Smooth muscle cell (in vitro differentiated cells): Measurements from ENCODE around the gene TSGA10. TPM values are rescaled to one million over a fixed set of nuclear protein-coding genes. Genes with fewer than 3 reads are reported as not detected.

ENCODE experiments used
- DNase-seq: peaks from one replicate; lab custom pipeline; 2025; ENCODE audit not compliant: unreplicated experiment; lab: John Stamatoyannopoulos, UW
- H2AFZ ChIP-seq: fragments of 200-600 bp; sonication (generic); 2 replicates; pipeline ENCODE4 v1.6.0; 2016; ENCODE audit warnings: antibody characterized with exemption, low read depth, mild to moderate bottlenecking
- H3F3A ChIP-seq: fragments of 200-600 bp; sonication (generic); 2 replicates; pipeline ENCODE4 v1.6.0; 2017; ENCODE audit warnings: antibody characterized with exemption, low read depth
- H3K27ac ChIP-seq: fragments of 200-600 bp; sonication (generic); 2 replicates; pipeline ENCODE4 v1.5.1; 2016; ENCODE audit warnings: low read depth, mild to moderate bottlenecking
- H3K27me3 ChIP-seq: fragments of 200-600 bp; sonication (generic); 2 replicates; pipeline ENCODE4 v1.6.1; 2016; ENCODE audit warnings: low read depth, mild to moderate bottlenecking
- H3K36me3 ChIP-seq: fragments of 200-600 bp; sonication (generic); 2 replicates; pipeline ENCODE4 v1.5.1; 2016; ENCODE audit warnings: low read depth
- H3K4me1 ChIP-seq: fragments of 200-600 bp; sonication (generic); 2 replicates; pipeline ENCODE4 v1.5.1; 2016; ENCODE audit warnings: low read depth
- H3K4me2 ChIP-seq: fragments of 200-600 bp; sonication (generic); 2 replicates; pipeline ENCODE4 v1.6.0; 2016; ENCODE audit warnings: mild to moderate bottlenecking
- H3K4me3 ChIP-seq: fragments of 200-600 bp; sonication (generic); 2 replicates; pipeline ENCODE4 v1.5.1; 2016; ENCODE audit warnings: mild to moderate bottlenecking
- H3K79me2 ChIP-seq: fragments of 200-600 bp; sonication (generic); 2 replicates; pipeline ENCODE4 v1.6.0; 2016; ENCODE audit warnings: low read depth, mild to moderate bottlenecking
- H3K9ac ChIP-seq: fragments of 200-600 bp; sonication (generic); 2 replicates; pipeline ENCODE4 v1.6.0; 2016; ENCODE audit warnings: low read depth
- H3K9me3 ChIP-seq: fragments of 200-600 bp; sonication (generic); replicated peaks from 2 replicates; pipeline ENCODE4 v1.5.1; 2016; ENCODE audit warnings: low read depth
- H4K20me1 ChIP-seq: fragments of 200-600 bp; sonication (generic); 2 replicates; pipeline ENCODE4 v1.6.0; 2016; ENCODE audit warnings: low read depth
- WGBS: methylation state at CpG from one replicate; pipeline ENCODE4 v1.1.7; 2016; ENCODE audit warnings: low lambda C conversion rate; 5-methylcytosine and 5-hydroxymethylcytosine counted together
- polyA plus RNA-seq: library from polyadenylated mRNA; unstranded; fragments of >200 nt; fragmentation: Nextera tagmentation; extraction: Ambion mirVana; gene quantifications from 2 replicates; pipeline ENCODE4 v1.2.1, GENCODE V29; 2016
- total RNA-seq: library from RNA; depleted of rRNA; stranded (reverse); fragments of >200 nt; gene quantifications from 2 replicates; pipeline ENCODE4 v1.2.3, GENCODE V29; 2014
- TF ChIP-seq, protein P1 (sequence below): fragments of 200-600 bp; sonication (generic); IDR thresholded peaks from 2 replicates; pipeline ENCODE4 v1.5.1; 2017; ENCODE audit warnings: borderline replicate concordance, mild to moderate bottlenecking, antibody characterized with exemption; ENCODE audit not compliant: insufficient read depth, poor library complexity, severe bottlenecking

The TSGA10 gene
- total and polyA plus RNA-seq, 2 experiments from 2014 or later = 3.4 to 30.4 TPM

DNA sequence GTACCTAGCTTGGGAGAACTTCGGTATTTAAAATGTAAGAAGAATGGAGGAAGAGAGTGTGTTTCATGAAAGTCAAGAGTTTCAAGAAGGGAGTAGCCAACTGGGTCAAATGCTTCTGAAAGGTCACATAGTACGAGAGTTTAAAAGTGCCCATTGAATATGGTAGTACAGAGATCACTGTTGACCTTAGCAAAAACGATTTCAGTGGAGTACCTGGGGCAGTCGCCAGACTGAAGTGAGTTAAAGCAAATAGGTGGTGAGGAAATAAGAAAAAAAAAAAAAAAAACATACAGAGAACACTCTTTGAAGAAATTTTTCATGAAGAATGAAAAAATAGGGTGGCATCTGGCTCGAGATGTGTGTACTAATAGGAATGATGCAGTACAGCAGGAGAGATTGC, 11.5 kb upstream of the TSGA10 start:
- H2AFZ ChIP-seq = no peak overlapping the region
- DNase-seq = no peak
- no peaks in the 10 kb centered on the region for H4K20me1 ChIP-seq
- H3K27me3 ChIP-seq = no peaks in the 10 kb centered on the region
- TF ChIP-seq, protein P1, sequence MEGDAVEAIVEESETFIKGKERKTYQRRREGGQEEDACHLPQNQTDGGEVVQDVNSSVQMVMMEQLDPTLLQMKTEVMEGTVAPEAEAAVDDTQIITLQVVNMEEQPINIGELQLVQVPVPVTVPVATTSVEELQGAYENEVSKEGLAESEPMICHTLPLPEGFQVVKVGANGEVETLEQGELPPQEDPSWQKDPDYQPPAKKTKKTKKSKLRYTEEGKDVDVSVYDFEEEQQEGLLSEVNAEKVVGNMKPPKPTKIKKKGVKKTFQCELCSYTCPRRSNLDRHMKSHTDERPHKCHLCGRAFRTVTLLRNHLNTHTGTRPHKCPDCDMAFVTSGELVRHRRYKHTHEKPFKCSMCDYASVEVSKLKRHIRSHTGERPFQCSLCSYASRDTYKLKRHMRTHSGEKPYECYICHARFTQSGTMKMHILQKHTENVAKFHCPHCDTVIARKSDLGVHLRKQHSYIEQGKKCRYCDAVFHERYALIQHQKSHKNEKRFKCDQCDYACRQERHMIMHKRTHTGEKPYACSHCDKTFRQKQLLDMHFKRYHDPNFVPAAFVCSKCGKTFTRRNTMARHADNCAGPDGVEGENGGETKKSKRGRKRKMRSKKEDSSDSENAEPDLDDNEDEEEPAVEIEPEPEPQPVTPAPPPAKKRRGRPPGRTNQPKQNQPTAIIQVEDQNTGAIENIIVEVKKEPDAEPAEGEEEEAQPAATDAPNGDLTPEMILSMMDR = no peak
- no peaks in the 10 kb centered on the region for H3K79me2 ChIP-seq
- H3F3A ChIP-seq = no peaks in the 10 kb centered on the region
- no peak overlapping the region for H3K4me2 ChIP-seq
- WGBS = 98% methylated on average over 5 of the region's 5 CpGs
- H3K4me3 ChIP-seq = no peak overlapping the region
- no peaks in the 10 kb centered on the region for H3K4me1 ChIP-seq
- no peak overlapping the region for H3K27ac ChIP-seq
- no peaks in the 10 kb centered on the region for H3K9me3 ChIP-seq
- H3K9ac ChIP-seq = no peak overlapping the region
- H3K36me3 ChIP-seq = peaks cover 14% of the 10 kb centered on the region

DNA sequence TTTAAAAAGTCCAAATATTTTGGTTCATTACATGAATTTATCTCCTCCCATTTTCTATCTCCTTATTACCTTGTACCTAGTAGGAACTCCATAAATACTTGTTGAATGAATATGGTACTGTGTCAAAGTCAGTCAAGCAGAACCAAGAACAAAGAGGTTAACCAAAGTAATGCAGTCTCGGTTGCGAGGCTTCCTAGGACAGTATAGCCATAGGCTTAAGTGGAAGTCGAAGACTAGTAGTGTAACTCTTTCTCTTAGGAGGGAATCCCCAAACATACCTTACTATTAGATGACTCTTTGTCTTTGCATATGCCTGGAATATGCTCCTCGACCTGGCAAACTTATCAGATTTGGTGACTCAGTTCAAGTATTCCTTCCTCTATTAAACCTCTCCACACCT, 4.9 kb upstream of the TSGA10 start:
- H4K20me1 ChIP-seq = no peaks in the 10 kb centered on the region
- TF ChIP-seq, protein P1 = no peak
- H3K4me3 ChIP-seq = no peak overlapping the region
- H3K4me1 ChIP-seq = peaks cover 5% of the 10 kb centered on the region
- no peak overlapping the region for H3K4me2 ChIP-seq
- WGBS = 87% methylated on average over 4 of the region's 4 CpGs
- no peaks in the 10 kb centered on the region for H3K27me3 ChIP-seq
- H3K36me3 ChIP-seq = no peaks in the 10 kb centered on the region
- H3F3A ChIP-seq = no peaks in the 10 kb centered on the region
- no peak overlapping the region for H3K27ac ChIP-seq
- no peak for DNase-seq
- H3K79me2 ChIP-seq = no peaks in the 10 kb centered on the region
- no peak overlapping the region for H3K9ac ChIP-seq
- H3K9me3 ChIP-seq = no peaks in the 10 kb centered on the region
- no peak overlapping the region for H2AFZ ChIP-seq

DNA sequence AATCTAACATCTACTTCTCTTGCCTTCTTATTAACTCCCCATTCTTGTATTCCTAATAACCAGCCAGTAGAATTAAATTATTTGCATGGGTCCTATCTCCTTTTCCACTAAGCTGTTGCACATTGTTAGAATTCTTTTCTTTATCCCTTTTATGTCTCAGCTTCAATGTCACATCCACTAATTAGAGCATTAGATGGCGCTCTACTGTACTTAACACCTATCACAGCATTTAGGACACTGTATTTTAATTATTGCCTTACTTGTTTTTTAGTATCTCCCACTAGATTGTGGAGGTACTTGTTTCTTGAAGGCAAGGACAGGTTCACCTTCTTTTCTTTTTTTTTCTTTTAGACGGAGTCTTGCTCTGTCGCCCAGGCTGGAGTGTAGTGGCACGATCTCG, 3.9 kb upstream of the TSGA10 start:
- H3K9me3 ChIP-seq = no peaks in the 10 kb centered on the region
- no peak overlapping the region for H2AFZ ChIP-seq
- H3K4me1 ChIP-seq = peaks cover 10% of the 10 kb centered on the region
- no peak overlapping the region for H3K4me3 ChIP-seq
- no peak overlapping the region for H3K9ac ChIP-seq
- WGBS = 87% methylated on average over 5 of the region's 5 CpGs
- no peaks in the 10 kb centered on the region for H3K27me3 ChIP-seq
- no peaks in the 10 kb centered on the region for H4K20me1 ChIP-seq
- H3F3A ChIP-seq = no peaks in the 10 kb centered on the region
- H3K27ac ChIP-seq = no peak overlapping the region
- no peak overlapping the region for H3K4me2 ChIP-seq
- H3K79me2 ChIP-seq = no peaks in the 10 kb centered on the region
- TF ChIP-seq, protein P1 = no peak
- no peaks in the 10 kb centered on the region for H3K36me3 ChIP-seq
- DNase-seq = no peak

DNA sequence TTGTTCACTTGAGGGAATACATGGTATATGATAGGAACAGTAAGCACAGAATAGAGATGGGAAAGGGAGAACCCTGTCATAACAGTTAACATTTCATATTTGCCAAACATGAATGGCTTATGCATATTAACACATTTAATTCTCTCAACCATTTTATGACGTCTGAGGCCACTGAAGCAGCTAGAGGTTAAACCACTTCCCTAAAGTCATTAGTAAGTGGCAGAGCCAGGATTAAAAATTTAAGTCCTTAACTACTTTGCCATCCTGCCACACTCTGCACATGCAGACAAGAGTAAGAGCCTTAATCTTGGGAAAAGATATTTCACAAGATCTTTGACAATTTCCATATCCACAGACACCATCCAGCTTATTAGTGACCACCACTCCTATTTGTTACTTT, 2.1 kb upstream of the TSGA10 start:
- Histone ChIP-seq H3F3A (no peaks in the 10 kb centered on the region), H3K27me3 (no peaks in the 10 kb centered on the region), H3K4me2 (no peak overlapping the region), H3K9ac (no peak overlapping the region), H3K4me1 (peaks cover 10% of the 10 kb centered on the region), H3K9me3 (no peaks in the 10 kb centered on the region), H4K20me1 (no peaks in the 10 kb centered on the region), H3K27ac (no peak overlapping the region), H3K79me2 (no peaks in the 10 kb centered on the region), H3K36me3 (no peaks in the 10 kb centered on the region), H3K4me3 (no peak overlapping the region), H2AFZ (no peak overlapping the region)
- DNase-seq = no peak
- TF ChIP-seq, protein P1 = no peak
- WGBS = 85% methylated on average over 1 of the region's 1 CpG
